ENCODE results near the gene PRPF31. TPM values are rescaled to one million over a fixed set of nuclear protein-coding genes. Genes with fewer than 3 reads are reported as not detected.

Gene PRPF31, protein sequence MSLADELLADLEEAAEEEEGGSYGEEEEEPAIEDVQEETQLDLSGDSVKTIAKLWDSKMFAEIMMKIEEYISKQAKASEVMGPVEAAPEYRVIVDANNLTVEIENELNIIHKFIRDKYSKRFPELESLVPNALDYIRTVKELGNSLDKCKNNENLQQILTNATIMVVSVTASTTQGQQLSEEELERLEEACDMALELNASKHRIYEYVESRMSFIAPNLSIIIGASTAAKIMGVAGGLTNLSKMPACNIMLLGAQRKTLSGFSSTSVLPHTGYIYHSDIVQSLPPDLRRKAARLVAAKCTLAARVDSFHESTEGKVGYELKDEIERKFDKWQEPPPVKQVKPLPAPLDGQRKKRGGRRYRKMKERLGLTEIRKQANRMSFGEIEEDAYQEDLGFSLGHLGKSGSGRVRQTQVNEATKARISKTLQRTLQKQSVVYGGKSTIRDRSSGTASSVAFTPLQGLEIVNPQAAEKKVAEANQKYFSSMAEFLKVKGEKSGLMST
- total RNA-seq = 10 to 100 TPM; 30.0 to 59.5 (median 48.8) TPM
- polyA plus RNA-seq = 10 to 100 TPM; 51.1 to 62.2 TPM
- long read RNA-seq, donor 1, transcript PRPF31-201 (14 exons, 2,126 nt) = major isoform, 311 of 415 reads
- long read RNA-seq, donor 1, partial matches to known transcripts = 47 of 415 reads
- long read RNA-seq, donor 1, other reads (novel, unspliced or antisense) = 53 of 415 reads
- long read RNA-seq, donor 2, transcript PRPF31-201 (14 exons, 2,126 nt) = major isoform, 15 of 15 reads
- long read RNA-seq, donor 2, partial matches to known transcripts = 0 of 15 reads
- long read RNA-seq, donor 2, other reads (novel, unspliced or antisense) = 0 of 15 reads
- long read RNA-seq, donor 3, transcript PRPF31-201 (14 exons, 2,126 nt) = major isoform, 76 of 121 reads
- long read RNA-seq, donor 3, partial matches to known transcripts = 23 of 121 reads
- long read RNA-seq, donor 3, other reads (novel, unspliced or antisense) = 22 of 121 reads

DNA sequence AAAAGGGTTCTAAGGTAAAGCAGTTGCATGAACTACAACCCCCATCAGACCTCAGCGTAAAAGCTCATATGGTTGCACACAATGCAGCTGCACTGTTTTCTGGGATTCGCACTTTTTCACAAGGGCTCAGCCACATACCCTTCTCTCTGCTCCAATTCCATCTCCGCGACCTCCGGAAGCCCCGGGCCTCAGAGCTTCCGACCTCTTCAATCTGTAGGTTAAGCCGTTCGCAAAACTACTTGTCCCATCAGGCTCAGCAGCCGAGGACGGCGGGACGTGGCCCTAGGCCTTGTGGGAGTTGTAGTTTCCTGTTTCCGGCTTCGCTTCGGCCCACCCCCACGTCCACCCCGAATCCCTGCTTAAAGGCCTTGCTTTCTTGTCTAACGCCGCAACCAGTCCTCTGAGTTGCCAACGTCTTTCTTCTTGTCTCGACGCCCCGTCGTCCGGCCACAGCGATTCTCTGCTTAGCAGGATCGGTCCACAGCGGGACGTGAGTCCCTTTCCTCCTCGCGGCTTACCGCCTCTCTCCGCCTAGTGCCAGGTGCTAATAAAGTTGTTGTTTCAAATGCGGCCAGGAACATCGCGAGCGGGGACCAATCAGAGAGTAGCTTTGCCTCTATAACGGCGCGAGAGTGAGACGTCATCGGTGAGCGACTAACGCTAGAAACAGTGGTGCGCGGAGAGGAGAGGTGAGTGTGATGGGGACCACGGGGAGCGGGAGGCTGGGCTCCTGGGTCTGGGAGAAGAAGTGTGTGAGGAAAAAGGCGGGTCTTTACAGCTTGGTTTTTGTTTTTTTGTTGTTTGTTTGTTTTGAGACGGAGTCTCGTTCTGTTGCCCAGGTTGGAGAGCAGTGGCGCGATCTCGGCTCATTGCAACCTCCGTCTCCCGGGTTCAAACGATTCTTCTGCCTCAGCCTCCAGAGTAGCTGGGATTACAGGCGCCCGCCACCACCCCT is at the start of gene PRPF31, which contains the start of gene TFPT:
TSS of gene PRPF31 (plus strand) at position 646 of the 955 bp plus-strand sequence. CDS start 2,525 bp downstream, outside the sequence.
TSS of gene TFPT (minus strand) at position 549 of the 955 bp plus-strand sequence. CDS start at position 161, 388 bp downstream.
- 0% methylated on average over 60 of the region's 60 CpGs for WGBS, 3 donors
- H3K27ac ChIP-seq = peak within 1 kb of the TSS; percentile 69 to 81
- H3K36me3 ChIP-seq = no peaks in the 10 kb centered on the region
- no peaks in the 10 kb centered on the region for H3K27me3 ChIP-seq
- TF ChIP-seq, protein P1, sequence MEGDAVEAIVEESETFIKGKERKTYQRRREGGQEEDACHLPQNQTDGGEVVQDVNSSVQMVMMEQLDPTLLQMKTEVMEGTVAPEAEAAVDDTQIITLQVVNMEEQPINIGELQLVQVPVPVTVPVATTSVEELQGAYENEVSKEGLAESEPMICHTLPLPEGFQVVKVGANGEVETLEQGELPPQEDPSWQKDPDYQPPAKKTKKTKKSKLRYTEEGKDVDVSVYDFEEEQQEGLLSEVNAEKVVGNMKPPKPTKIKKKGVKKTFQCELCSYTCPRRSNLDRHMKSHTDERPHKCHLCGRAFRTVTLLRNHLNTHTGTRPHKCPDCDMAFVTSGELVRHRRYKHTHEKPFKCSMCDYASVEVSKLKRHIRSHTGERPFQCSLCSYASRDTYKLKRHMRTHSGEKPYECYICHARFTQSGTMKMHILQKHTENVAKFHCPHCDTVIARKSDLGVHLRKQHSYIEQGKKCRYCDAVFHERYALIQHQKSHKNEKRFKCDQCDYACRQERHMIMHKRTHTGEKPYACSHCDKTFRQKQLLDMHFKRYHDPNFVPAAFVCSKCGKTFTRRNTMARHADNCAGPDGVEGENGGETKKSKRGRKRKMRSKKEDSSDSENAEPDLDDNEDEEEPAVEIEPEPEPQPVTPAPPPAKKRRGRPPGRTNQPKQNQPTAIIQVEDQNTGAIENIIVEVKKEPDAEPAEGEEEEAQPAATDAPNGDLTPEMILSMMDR (IDR thresholded peaks at IDR 0.05) = peak in 2 of 3 donors; percentile 25 to 31
- TF ChIP-seq EP300 (IDR thresholded peaks at IDR 0.05) (no peak), POLR2A (IDR thresholded peaks at IDR 0.05) (peak; percentile 78)
- peaks cover 10% of the 10 kb centered on the region for H3K4me1 ChIP-seq (ENCODE audit: insufficient read depth)
- intact Hi-C loops (cut with DNase I) = loop anchor here in 1 of 4 donors (10.0 kb wide), 1 partner anchor 241 kb away; no protein-coding TSS in a partner anchor
- DNase-seq = peak; percentile 95 to 98 (median 96)
- no peaks in the 10 kb centered on the region for H3K9me3 ChIP-seq
- peak within 1 kb of the TSS; percentile 72 for H3K4me3 ChIP-seq

DNA sequence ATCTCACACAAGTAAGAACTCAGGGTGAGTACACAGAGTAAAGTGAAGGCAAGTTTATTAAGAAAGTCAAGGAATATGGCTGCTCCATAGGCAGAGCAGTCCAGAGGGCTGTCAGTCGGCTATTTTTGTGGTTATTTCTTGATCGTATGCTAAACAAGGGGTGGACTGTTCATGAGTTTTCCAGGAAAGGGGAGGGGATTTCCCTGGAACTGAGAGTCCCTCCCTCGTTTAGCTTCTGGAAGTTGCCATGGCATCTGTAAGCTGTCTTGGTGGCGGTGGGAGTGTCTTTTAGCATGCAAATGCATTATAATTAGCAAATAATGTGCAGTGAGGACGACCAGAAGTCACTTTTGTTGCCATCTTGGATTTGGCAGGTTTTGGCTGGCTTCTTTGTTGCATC is 46.1 kb upstream of the PRPF31 start:
- intact Hi-C loops (cut with DNase I) = no loop called here
- WGBS, 3 donors = 57 to 60% (median 59%) methylated on average over 5 of the region's 5 CpGs
- DNase-seq = no peak
- TF ChIP-seq, protein P1 (IDR thresholded peaks at IDR 0.05) = no peak
- TF ChIP-seq POLR2A (IDR thresholded peaks at IDR 0.05) = no peak
- TF ChIP-seq EP300 (IDR thresholded peaks at IDR 0.05) = no peak
- Histone ChIP-seq H3K36me3 (no peaks in the 10 kb centered on the region), H3K27ac (no peak overlapping the region), H3K27me3 (no peaks in the 10 kb centered on the region), H3K4me3 (no peak overlapping the region), H3K9me3 (no peaks in the 10 kb centered on the region), H3K4me1 (ENCODE audit: insufficient read depth) (no peaks in the 10 kb centered on the region)

DNA sequence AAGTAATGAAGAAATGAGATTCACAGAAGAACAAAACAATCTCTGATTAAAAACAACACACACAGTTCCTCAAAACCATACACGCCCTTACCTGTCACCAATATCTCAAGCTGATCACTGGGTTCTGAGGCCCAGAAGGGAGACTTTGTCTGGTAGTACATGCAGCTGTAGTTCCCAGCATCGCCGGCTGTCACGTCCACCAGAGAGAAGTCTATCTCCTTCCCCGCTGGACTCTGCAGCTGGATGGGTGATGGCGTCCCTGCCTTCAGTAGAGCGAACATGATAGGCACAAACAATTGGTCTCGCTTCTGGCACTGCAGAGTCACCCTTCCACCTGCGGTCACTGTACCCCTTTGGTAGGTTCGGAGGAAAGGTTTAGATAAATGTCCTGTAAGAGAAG is 41.7 kb upstream of the PRPF31 start:
- Histone ChIP-seq H3K27ac (no peak overlapping the region), H3K4me1 (ENCODE audit: insufficient read depth) (no peaks in the 10 kb centered on the region), H3K9me3 (no peaks in the 10 kb centered on the region), H3K36me3 (no peaks in the 10 kb centered on the region), H3K27me3 (no peaks in the 10 kb centered on the region), H3K4me3 (no peak overlapping the region)
- WGBS, 3 donors = 79 to 86% (median 82%) methylated on average over 10 of the region's 10 CpGs
- intact Hi-C loops (cut with DNase I) = loop anchor here in 1 of 4 donors (5.0 kb wide), 1 partner anchor 1488 kb away; no protein-coding TSS in a partner anchor
- no peak for DNase-seq
- no peak for TF ChIP-seq POLR2A (IDR thresholded peaks at IDR 0.05)

DNA sequence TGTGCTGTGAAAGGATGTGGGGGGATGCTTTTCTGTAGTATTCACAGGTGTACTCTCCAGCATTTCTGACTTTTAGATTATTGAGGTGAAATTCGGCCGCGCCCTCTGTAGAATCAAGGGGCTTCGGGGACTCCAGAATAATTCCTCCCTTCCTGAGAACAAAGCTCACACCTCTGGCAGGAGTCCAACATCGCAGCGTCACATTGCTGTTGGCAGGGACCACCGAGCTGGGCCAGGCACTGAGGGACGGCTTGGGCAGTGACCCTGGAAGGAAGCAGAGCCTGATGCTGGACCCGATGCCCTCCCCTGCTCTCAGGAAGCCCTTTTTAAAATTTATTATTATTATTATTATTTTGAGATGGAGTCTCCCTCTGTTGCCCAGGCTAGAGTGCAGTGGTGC is 40.7 kb upstream of the PRPF31 start:
- Histone ChIP-seq H3K27me3 (no peaks in the 10 kb centered on the region), H3K9me3 (no peaks in the 10 kb centered on the region), H3K4me1 (ENCODE audit: insufficient read depth) (no peaks in the 10 kb centered on the region), H3K27ac (no peak overlapping the region), H3K4me3 (no peak overlapping the region), H3K36me3 (no peaks in the 10 kb centered on the region)
- intact Hi-C loops (cut with DNase I) = loop anchor here in 1 of 4 donors (5.0 kb wide), 1 partner anchor 1487 kb away; no protein-coding TSS in a partner anchor
- DNase-seq = no peak
- 73 to 83% (median 75%) methylated on average over 9 of the region's 9 CpGs for WGBS, 3 donors
- TF ChIP-seq EP300 (IDR thresholded peaks at IDR 0.05) = no peak
